ENCODE data around the gene LIG1.

Gene LIG1

DNA sequence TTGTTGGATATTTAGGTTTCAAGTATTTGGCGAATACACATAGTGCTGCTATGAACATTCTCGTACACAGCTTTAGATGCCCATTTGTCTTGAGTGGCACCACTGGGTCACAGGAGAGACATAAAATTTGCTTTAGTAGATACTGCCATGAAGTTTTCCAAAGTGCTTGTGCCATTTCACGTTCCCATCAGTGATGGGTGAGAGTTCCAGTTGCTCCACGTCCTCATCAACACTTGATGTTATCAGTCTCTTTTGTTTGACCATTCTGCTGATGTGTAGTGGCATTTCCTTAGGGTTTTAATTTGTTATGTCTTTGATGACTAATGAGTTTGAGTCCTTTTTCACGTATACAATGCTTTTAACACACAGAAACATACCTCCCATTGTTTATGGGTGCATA, 11.4 kb upstream of the LIG1 start:
- DNase-seq: no peak

DNA sequence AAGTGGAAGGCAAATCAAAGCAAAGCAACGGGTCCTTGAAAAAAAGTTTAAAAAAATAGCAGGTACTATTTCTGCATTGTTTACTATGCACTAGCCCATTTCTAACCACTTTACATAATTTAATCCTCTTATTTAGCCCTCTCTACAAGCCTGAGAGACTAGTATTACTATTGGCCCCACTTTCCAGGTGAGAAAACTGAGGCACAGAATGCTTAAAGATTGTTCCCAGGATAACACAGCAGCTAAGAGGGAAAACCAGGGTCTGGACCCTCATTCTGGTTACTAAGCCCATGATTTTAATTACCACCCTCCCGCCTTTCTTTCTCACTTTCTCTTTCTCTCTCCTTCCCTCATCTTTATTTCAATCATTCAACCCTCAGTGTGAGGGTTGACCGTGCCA, 6.1 kb upstream of the LIG1 start:
- no peak for DNase-seq

DNA sequence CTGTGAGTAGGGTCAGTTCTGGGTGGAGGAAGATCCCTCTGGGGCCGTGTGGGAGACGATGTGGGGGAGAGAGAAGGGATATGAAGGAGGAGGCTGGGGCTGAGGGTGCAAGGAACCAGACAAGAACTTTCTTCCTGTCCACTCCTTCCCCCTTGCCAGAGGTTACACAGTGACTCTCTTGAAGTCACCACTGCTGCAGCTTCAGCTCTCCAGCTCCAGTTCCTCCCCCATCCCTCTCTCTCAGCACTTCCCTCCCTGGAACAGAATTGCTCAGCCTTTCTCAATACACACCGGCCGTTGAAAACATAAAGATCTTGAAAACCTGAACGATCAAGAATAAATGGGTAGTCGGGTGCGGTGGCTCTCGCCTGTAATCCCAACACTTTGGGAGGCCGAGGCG, 5.4 kb upstream of the LIG1 start:
- DNase-seq: no peak

DNA sequence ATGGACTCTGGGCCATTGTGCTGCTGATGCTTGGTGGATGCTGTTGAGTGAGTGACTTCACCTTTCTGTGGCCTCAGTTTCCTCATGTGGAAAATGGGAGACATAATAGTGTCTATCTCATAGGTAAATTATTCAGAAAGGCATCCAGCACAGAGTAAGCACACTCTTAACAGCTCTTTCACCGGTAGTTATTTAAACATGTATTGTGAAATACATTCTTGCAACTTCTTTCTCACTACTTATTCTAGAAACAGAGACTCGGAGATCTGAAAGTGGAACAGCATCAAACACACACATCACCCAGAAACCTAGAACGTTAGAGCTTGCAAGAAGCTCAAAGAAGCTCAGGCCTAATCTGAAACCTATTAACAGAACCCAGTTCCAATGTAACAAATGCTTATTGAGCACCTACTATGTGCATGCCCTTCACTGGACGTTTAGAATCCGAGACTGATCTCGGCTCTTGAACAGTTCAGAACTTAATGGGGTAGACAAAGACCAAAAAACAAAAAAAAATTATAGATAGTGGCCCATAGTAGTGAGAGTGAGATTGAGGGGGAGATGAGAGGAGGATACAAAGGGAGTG, 4.4 kb upstream of the LIG1 start:
- no peak for DNase-seq

- DNase-seq: no peak
Observed at GRCh38 chr19:48171710-48172109, 1.6 kb upstream of the LIG1 start.

DNA sequence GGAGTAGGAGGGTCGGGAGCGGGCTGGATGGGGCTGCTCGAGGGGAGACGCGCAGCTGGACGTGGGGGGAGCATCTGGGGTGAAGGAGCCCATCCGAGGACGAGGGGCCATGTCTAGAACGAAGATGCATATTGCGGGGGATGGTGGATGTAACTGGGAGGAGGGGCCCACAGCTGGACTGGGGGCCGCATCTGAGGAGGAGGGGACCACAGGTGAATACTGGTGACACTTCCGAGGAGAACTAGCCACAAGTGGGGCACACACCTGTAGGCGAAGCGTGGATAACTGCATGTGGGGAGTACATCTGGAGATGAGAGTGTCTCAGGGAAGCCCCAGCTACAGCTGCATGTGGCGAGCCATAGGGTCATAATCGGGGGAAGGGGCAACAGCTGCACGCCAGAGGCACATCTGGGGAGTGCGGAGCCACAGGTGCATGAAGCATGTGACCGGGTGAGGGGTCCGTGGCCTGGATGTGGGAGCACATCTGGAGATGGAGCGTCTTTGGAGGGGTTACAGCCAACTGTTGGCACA, 738 bp upstream of the LIG1 start:
- DNase-seq: no peak

DNA sequence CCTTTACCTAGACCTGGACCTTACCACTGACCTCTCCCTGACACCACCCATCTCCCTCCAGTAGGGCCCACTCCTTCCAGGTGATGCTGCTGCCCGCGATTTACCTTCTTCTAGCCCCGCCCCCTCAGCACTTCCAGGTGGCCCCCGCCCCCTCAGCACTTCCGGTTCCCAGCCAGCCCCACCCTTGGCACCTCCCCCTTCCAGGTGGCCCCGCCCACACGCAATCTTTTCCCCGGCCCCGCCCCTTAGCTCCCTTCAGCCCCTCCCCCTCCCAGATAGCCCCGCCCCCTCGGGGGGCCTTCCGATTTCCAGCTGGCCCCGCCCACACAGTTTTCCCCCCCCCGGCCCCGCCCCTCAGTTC, 586 bp downstream of the LIG1 start:
- DNase-seq: peak; percentile 91

GRCh38 chr19:48168689-48169088, 1.5 kb downstream of the LIG1 start:
- DNase-seq: no peak

DNA sequence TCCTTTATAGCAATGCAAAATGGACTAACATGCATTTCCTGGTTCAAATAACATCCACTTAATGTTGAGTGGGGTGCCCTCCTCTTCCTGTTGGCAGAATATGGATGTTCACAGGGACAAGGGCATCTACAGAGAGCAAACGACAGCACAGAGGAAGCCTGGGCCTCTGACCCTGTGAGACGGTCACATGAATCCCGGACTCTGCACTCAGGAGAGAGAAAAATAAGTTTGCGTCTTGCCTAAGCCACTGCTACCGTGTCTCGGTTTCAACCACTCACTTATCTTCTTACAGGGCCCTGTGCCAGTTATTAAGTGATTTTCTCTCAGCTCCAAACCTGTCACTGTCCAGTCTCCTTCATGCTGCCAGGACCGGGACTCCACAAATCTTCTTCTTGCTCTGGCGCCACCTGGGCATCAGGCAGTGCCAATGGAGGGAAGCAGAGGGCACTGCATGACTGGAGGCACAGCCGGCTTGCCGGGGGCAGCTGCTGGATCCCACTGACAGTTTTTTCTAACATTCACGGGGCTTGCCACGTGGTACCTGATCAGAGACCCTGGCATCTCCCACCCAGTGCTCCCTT, 11.8 kb downstream of the LIG1 start:
- no peak for DNase-seq

DNA sequence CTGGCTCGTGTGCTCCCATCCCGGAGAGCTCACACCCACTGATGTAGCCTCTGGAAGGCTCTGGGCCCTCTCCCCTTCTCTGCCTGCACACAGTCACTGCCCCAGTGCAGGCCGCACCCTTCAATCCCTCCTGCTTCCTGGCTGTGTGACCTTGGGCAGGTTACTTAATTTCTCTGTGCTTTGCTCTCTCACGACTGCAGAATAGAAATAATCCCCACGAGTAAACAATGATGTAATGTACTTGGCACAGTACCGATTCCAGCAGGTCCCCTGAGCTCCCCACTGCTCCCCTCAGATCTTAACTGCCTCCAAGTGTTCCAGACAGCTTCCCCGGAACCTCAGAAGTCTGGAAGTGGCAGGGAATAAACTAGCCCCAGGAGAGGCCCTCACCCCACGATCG, 16.1 kb downstream of the LIG1 start:
- no peak for DNase-seq

- peak; percentile 58 for DNase-seq
Observed at GRCh38 chr19:48152551-48152950, 17.6 kb downstream of the LIG1 start.

DNA sequence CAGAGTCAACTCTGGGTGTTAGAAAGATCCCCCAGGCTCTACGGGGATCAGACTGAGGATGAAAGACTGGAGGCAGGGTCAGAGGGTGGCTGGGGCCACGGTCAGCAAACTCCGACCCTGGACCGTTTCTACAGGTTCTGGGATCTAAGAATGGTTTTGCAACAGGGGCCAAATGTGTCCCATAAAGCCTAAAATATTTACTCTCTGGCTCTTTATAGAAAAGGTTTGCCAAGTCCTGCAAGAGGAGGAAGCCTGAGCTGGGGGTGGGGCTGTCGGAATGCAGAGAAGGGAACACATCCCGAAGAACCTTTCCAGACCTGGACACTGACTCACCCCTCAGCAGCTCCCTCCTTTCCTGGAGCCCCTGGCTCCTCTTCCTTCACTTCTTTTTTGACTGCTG, 20.7 kb downstream of the LIG1 start:
- DNase-seq: no peak

DNA sequence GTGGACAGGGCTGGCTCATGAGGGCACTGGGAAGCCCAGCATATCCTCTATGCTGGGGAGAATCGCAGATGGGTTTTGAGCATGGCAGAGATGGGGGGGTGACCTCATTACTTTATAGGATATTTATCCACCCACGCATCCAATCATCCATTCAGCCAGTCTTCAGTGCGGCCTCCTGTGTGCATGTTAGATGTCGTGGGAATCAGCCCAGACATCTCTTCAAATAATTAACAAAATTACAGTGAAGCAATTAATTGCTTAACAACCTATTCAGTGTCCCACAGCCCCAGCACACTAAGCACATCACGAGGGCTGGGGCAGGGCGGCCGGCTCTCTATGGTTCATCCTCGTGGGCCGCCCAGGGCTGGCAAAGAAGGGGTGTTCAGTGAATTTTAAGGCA, 21.6 kb downstream of the LIG1 start:
- DNase-seq: no peak

DNA sequence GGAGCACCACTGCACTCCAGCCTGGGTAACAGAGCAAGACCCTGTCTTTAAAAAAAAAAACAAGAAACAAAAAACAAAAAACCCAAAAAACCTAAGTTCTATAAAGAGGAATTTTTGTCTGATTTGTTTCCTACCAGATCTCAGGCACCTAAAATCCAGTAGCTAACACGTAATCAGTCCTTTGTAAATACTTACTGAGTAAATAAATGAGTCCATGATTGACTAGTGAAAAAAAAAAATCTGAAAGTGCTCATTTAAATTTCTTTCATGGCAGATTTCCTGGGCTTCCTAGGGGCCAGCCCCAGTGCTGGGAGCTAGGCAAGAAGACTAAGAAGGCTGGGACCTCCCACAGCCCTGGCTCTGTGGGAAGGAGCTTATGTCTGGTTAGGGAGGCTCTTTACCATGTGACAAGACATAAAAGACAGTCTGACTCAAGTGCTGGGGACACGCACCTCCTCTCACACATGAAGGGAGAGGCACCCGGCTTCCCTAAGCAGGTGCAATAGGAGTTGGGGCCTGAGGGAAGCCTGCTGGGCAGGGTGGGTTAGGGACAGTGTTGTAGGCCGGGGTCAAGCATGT, 22.5 kb downstream of the LIG1 start:
- no peak for DNase-seq

DNA sequence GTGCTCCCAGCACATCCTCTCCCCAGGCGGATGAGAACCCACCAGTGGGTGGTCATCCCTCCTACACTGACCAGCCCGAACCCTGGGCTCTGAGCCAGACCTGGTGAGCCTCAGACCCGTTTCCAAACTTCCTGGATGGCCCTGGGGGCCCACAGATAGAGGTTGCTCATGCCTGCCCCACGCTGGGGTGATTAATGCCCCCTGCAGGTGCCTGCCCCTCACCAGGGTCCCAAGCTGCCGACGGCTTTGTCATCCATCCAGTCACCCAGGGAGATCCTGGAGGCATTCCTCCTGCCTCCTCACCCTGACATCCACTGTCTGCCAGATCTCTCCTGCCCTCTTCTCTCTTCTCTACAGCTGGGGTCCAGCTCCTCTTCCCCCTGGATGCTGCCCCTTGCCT, 31.1 kb downstream of the LIG1 start:
- no peak for DNase-seq

- DNase-seq: no peak
Observed at GRCh38 chr19:48137411-48137810, 32.7 kb downstream of the LIG1 start.

- DNase-seq: no peak
Observed at GRCh38 chr19:48136547-48136946, 33.6 kb downstream of the LIG1 start.

GRCh38 chr19:48135411-48135810, 34.7 kb downstream of the LIG1 start:
- DNase-seq: no peak

DNA sequence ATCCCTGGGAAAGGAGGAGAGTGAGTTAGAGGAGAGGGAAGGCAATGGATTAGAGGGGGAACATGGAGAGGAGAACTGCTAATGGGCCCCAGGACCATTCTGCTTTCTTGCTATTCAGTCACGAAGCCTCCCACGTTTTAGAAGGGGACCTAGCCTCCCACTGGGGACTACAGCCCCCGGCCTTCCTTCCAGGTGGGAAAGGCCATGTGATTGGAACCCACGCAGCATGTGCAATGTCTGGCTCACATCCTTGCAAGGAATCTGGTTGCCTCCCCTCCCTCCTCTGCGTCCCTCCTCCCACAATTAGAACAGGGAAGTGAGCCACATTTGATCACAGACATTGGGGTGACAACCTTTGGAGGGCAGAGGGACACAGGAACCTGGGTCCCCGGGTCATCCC, 37.0 kb downstream of the LIG1 start:
- no peak for DNase-seq

DNA sequence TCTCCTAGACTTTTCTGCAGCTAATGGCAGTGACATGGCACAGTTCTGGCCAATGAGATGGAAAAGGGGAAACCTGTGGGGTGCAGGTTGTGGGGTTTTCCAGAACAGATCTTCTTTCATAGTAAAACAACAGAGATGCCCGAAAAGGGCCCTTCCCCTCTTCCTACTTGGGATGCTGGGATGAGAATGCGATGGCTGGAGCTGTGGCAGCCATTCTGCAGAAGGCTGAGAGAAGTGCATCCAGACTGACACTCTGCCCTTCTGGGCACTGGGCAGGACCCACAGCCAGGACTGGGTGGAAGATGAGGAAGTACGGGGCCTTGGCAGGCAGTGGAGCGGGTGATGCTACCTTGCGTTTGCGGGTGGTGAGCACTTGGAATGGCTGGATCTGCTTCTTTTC, 42.6 kb downstream of the LIG1 start:
- no peak for DNase-seq

DNA sequence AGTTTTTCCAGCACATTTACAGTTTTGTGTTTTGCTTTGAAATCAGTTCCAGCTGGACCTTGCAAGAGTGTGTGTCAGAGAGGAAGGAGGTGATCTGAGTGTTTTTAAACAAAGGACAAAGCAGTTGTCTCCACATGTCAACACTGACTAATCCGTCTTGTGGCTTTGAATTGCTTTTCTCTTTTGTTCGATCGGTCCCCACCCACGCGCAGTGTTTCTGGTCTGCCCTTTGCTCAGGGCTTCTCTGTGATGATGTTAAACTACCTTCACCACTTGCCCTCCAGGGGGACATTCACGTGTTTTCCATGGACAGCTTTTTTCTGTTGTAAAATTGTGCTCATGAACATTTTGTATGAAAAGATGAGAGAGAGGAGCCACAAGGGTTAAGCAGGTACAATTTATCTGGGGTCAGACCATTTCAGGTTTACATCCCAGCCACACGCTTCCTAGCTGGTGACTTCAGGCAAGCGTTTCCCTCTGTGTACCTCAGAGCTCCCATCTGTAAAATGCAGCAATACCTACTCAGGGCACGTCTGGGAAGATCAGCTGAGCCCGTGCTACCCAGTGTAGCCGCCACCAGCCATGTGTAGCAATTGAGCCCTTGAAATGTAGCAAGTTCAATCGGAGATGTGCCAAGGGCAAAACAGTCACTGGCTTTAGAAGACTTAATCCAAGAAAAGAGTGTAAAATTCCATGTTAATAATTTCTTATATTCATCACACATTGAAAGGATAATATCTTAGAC, 46.1 kb downstream of the LIG1 start:
- no peak for DNase-seq

DNA sequence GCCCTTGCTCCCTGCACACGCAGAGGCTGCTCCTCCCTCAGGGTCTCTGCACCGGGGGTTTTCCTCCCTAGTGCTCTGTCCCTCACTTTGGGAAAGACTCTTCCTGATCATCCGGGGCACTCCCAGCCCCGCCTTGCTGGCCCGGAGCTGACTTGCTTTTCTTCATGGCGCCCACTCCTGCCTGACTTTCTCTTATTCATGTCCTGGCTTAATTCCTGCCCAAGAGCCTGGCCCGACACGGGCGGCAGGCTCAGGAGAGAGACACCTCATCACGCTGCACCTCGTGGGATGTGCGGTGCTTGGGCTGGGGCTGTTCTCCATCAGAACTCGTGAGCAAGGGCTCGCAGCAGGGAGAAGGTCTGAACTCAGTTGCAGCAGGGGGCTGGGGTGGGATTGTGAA, 47.7 kb downstream of the LIG1 start:
- no peak for DNase-seq

DNA sequence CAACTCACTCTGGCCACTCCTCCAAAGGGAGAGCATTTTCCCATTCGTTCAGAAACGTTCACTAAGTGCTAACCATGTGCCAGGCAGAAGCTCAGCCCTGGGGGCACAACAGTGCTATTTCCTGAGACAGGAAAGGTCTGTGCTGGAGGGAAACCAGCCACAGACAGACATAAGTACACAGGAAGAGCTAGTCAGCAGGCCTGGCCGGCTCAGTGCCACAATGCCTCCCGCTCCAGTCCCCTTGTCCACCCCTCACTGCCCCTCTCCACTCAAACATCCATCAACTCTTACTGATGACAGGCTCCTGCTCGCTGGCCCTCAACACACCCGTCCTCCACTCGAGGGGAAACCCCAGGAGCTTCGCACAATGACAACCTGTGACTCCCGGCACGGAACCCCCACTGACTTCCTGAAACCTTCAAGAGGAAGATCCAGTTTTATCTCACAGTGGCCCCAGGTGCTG, 48.2 kb downstream of the LIG1 start:
- no peak for DNase-seq

DNA sequence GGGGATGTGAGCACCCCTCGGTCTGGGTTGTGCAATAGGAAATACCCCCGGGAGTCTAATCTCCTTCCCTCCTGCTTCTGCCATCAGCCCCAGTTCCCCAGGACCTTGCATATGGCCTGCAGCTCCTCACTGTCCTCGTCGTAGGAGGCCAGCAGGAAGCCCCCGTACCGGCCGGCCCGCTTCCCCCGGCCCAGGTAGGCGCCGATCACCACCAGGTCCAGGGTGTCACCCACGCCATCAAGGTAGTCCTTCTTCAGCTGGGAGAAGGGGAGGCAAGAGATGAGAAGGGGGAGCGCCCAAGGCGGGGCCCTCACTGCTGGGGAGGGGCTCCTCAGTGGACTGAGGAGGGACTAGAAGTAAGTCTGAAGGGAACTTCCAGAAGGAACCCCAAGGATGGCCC, 49.1 kb downstream of the LIG1 start:
- no peak for DNase-seq

Measured in effector CD4-positive, alpha-beta T cell (primary cell).